Glomerular visceral epithelial cell (primary cell): ENCODE data around the gene SLC16A3.
"Not testable (repeated sequence)": the region's sequence is repeated elsewhere in the genome, so short reads cannot be mapped to it uniquely, and the experiment has no call there.

Source experiments
- DNase-seq: peaks from one replicate; pipeline ENCODE4 v3.0.0-alpha.2; 2016; ENCODE audit errors: extremely low spot score

Gene SLC16A3

GRCh38 chr17:82204831-82205719, 23.8 kb upstream of the SLC16A3 start:
- DNase-seq = peak; percentile 76

- peak; percentile 86 for DNase-seq
These were observed 22.9 kb upstream of the SLC16A3 start for GRCh38 chr17:82205720-82206508.

- DNase-seq = not testable (repeated sequence)
These were observed 18.2 kb upstream of the SLC16A3 start for GRCh38 chr17:82210655-82211054.

GRCh38 chr17:82212331-82213250, 16.3 kb upstream of the SLC16A3 start, which contains the start of gene CCDC57:
CCDC57 (minus strand) TSS chr17:82212842; CDS start chr17:82201944, 10,898 bp downstream.
- DNase-seq = peak; percentile 84

DNA sequence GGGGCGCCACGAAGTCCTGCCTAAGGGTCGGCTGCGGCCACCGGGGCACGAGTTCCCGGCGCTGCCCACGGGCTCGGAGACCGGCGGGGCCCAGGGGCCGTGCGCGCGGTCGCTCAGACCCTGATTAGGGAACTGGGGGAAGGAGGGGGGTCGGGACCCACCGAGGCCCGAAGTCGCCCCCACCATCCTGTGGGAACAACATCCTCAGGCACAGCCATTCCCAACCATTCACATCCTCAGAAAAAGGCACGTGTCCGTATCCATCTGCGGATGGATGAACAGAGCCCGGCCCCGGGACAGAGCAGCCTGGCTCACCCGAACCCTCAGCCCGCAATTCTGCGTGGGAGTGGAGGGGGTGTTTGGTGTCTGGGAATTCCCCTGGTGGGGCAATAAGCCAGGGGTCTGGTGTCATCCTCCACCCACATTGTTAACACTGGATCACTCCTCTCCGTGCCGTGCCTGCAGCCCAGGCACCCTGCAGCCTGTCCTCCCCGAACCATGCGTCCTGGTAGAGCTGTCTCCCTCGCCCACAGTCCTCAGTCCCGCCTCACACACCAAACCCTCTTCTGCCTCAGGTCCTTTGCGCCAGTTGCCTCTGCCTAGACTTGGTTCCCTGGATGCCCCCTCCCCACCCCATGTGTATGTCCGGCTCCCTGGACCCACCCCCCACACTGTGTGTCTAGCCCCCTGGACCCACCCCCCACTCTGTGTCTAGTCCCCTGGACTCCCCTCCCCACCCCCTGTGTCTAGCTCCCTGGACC, 15.4 kb upstream of the SLC16A3 start:
- DNase-seq = peak; percentile 87

DNA sequence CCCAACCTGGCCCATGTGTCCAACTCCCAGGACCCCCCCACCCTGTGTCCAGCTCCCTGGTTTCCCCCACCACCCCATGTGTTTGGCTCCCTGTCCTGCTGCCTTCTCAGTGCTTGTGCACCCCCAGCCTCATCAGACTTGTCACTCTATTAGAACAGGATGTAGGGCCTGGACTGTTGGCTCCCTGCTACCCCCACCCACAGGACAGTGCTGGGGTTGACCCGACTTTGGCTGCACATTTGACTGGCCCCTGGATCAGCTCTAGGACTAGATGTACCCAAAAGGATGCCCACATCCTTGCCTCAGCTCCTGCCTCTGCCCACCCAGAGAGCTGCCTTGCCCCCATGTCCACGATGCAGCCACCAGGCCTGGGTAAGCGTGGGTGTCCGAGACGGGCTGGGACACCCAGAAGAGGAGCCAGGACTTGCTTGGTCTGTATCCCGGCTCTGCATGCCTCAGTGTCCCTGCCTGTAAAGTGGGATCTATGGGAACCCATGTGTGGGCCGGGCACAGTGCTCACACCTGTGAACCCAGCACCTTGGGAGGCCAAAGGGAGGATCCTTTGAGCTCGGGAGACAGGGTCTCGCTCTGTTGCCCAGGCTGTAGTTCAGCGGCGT, 14.7 kb upstream of the SLC16A3 start:
- DNase-seq = no peak

DNA sequence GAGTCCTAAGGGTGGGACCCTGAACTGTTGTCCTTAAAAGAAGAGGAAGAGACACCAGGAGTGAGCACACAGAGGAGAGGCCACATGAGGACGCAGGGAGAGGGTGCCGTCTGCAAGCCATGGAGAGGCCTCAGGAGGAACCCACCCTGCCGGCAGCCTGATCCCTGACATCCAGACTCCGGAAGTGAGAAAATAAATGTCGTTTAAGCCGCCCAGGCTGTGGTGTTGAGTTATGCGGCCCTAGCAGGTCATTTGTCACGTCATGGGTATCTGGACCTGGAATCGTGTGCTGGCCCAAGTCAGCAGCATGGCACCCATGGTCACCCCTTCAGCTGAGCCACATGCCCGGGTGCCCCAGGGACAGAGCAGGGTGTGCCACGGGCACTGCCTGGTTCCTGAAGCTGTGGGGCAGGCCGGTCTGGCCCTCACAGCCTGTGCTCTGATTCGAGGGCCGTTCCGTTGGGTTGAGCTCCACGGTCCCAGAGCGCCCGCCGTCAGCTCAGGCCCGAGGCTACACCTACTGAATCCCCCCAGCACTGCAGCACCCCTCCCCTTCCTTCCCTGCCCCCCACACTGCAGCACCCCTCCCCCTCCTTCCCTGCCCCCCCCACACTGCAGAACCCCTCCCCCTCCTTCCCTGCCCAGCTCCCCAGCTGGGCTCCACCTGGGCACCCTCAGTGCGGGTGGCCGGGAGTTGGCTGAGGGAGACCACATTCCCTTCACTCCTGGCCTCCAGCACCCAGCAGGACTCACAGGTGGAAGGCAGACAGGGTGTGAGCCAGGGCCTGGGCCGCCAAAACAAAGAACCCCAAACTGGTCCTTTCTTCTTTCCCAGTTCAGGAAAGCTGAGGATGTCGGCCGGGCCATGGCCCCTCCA, 13.5 kb upstream of the SLC16A3 start:
- no peak for DNase-seq

DNA sequence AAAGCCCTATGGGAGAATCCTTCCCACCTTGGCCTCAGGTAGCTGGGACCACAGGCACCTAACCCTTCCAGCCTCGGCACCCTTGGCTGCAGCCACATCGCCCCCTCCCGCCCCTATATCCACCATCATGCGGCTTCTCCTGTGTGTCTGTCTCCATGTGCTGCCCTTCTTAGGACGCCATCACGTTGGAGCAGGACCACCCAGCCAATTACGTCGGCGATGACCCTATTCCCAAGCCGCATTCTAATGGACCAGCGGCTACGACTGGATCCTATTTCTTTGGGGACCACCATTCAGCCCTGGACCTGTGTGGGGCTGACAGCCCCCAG, 12.9 kb upstream of the SLC16A3 start:
- no peak for DNase-seq

GRCh38 chr17:82216301-82217119, 12.3 kb upstream of the SLC16A3 start:
- peak; percentile 91 for DNase-seq

DNA sequence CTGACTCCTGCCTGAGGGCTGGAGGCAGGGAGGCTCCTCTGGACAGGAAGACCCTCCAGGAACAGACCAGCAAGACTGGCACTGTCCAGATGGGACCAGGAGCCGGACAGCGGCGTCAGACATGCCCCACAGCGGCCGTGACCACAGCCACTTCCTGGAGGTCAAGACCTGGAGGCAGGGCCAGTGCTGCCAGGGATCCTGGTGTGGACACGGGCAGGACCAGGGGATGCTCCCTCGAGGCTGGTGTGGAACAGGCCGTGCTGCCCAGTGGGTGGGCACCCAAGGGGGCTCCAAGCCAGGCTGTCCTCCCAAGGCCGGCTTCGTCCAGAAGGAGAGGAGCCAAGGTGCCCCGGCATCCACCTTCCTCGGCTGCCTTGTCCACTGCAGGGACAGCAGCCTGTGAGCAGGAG, 11.7 kb upstream of the SLC16A3 start:
- peak; percentile 73 for DNase-seq

DNA sequence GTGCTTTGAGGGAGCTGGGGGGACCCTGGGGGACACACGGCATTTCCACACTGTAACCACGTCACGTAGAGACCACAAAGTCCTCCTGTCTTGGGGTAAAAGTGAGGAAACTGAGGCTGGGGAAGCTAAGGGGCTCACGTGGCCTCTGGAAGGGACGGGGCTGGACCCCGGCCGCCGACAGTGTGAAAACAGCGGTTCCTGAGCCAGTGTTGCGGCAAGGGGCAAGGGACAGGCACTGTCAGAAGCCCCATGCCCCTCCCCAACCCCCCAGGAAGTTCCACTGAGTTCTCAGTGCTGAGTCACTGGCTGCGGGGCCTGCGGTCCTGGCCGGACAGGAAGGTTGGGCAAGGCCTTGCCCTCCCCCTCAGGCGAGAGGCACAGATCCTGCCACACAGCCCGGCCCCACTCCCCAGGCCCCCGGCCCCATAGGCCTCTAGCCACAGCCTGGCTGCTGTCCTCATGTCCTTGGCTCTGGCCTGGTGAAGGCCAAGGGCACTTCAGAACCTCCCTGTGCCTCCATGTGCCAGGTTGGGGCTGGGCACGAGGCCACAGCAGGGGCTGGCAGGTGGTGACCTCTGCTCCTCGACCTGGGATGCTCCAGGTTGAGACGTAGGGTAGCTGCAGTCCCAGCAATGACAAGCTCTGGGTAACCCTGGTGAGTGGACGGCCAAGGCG, 11.2 kb upstream of the SLC16A3 start:
- DNase-seq = peak; percentile 94

DNA sequence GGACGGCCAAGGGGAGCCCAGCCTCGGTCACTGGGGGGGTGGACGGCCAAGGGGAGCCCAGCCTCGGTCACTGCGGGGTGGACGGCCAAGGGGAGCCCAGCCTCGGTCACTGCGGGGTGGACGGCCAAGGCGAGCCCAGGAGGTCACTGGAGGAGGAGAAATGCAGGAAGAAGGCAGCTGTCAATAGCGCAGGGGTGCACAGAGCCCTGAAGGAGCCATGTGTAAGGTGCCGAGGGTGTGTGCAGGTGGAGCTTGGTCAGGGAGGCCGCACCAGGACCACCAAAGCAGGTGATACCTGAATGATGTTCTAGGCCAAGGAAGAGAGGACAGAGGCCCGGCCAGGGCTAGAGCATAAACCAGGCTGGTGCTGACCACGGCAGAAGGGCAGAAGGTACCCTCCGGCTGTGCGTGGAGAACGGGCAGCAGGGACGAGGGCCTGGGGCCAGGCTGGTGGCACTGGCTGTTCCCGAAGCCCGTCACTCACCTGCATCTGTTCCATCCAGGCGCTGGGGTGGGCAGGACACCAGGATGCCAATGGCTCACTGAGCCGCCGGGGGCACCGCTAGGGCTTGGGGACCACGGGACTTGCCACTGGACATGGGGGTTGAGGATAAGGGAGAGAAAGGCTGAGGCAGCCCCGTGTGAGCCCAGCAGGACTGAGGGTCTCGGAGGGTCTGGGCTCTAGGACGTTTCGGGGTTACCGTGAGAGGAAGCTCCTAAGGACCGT, 10.3 kb upstream of the SLC16A3 start:
- DNase-seq = no peak

- no peak for DNase-seq
These were observed 9.8 kb upstream of the SLC16A3 start for GRCh38 chr17:82219083-82219482.

GRCh38 chr17:82219753-82220709, 8.8 kb upstream of the SLC16A3 start:
- DNase-seq = no peak

GRCh38 chr17:82221341-82221902, 7.4 kb upstream of the SLC16A3 start:
- no peak for DNase-seq

- no peak for DNase-seq
These were observed 6.0 kb upstream of the SLC16A3 start for GRCh38 chr17:82222816-82223215.
